Thoracic aorta (tissue), 2 donors: ENCODE results near the gene PCDHGA5. TPM values are rescaled to one million over a fixed set of nuclear protein-coding genes. Genes with fewer than 3 reads are reported as not detected.
"Not testable (repeated sequence)": the region's sequence is repeated elsewhere in the genome, so short reads cannot be mapped to it uniquely, and the experiment has no call there.

ENCODE experiments used
- ATAC-seq: fragments of 150-250 bp; one replicate; pipeline ENCODE4 v1.8.0; 2017; ENCODE audit warnings: low read depth; ENCODE audit not compliant: insufficient number of reproducible peaks, low FRiP score
- DNase-seq: peaks from one replicate; pipeline ENCODE4 v3.0.0-alpha.2; 2020; ENCODE audit warnings: low spot score
- H3K27ac ChIP-seq, 2 donors: fragments of 200-600 bp; sonication (generic); 1 replicate in 1 of 2; 2 replicates in 1 of 2; pipeline ENCODE4 v1.5.1; 2016; ENCODE audit warnings: mild to moderate bottlenecking in 2 of 2, moderate library complexity in 2 of 2
- H3K27me3 ChIP-seq: fragments of 200-600 bp; sonication (generic); replicated peaks from 2 replicates; pipeline ENCODE4 v1.6.0; 2016; ENCODE audit warnings: mild to moderate bottlenecking; ENCODE audit not compliant: insufficient read depth
- H3K36me3 ChIP-seq: fragments of 200-600 bp; sonication (generic); one replicate; pipeline ENCODE4 v1.5.1; 2016
- H3K4me1 ChIP-seq, 2 donors: fragments of 200-600 bp; sonication (generic); 1 replicate in 1 of 2; 2 replicates in 1 of 2; pipeline versions ENCODE4 v1.5.1 to v1.6.0; 2016; ENCODE audit warnings: low read depth in 2 of 2, mild to moderate bottlenecking in 1 of 2; ENCODE audit not compliant: control insufficient read depth in 1 of 2
- H3K4me3 ChIP-seq: fragments of 200-600 bp; sonication (generic); 2 replicates; pipeline ENCODE4 v1.5.1; 2016; ENCODE audit warnings: mild to moderate bottlenecking
- H3K9me3 ChIP-seq: fragments of 200-600 bp; sonication (generic); 2 replicates; pipeline ENCODE4 v1.5.1; 2016
- CTCF ChIP-seq: fragments of 200-600 bp; sonication (generic); IDR thresholded peaks from one replicate; pipeline ENCODE4 v1.5.1; 2019; ENCODE audit warnings: antibody characterized with exemption
- total RNA-seq, 2 donors: library from RNA; depleted of rRNA; stranded (reverse); fragments of >200 nt; gene quantifications; one replicate each; pipeline versions ENCODE4 v1.1.0 to v1.2.3, GENCODE V29; 2016

Gene PCDHGA5
- 10 to 100 TPM in 1 of 2 donors, 1 to 10 TPM in 1; 9.5 to 12.5 TPM for total RNA-seq

GRCh38 chr5:141363952-141364660 is at the start of gene PCDHGA5:
Gene PCDHGA5 (plus strand): TSS chr5:141364162. CDS start chr5:141364331, 169 bp downstream.
- Histone ChIP-seq H3K9me3 (peaks cover 84% of the 10 kb centered on the region), H3K27ac (no peak within 1 kb of the TSS), H3K4me3 (peak within 1 kb of the TSS; percentile 3), H3K36me3 (no peaks in the 10 kb centered on the region), H3K4me1 (no peaks in the 10 kb centered on the region), H3K27me3 (no peaks in the 10 kb centered on the region)
- TF ChIP-seq CTCF = no peak
- no peak for ATAC-seq
- no peak for DNase-seq

GRCh38 chr5:141316963-141317362 is 47.0 kb upstream of the PCDHGA5 start:
- H3K4me3 ChIP-seq, ATAC-seq, H3K27me3 ChIP-seq, DNase-seq, H3K27ac ChIP-seq: not testable (repeated sequence)
- peaks cover 36% of the 10 kb centered on the region for H3K36me3 ChIP-seq
- peaks cover 0 to 12% of the 10 kb centered on the region in 2 donors for H3K4me1 ChIP-seq
- peaks cover 82% of the 10 kb centered on the region for H3K9me3 ChIP-seq

DNA sequence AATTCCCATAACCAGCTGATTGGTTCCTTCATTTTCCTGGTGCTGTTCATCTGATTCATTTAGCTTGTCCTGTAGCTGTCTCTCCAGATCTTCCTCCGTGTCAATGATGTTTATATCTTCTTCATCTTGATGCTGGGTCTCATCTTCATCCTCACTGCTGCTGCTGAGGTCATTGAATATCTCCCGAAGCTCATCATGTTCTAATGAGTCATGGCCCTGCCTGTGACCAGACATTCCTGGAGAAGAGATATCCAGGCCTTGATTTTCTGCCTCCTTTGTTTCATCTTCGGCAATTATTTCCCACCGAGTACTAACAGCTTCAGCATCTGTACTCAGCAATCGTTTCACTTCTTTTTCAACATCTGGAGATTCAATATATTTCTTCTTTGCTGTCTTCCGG is 44.8 kb upstream of the PCDHGA5 start:
- DNase-seq = no peak
- no peak for ATAC-seq
- Histone ChIP-seq H3K27ac (no peak overlapping the region), H3K27me3 (no peaks in the 10 kb centered on the region), H3K36me3 (peaks cover 31% of the 10 kb centered on the region), H3K4me1 (peaks cover 0 to 12% of the 10 kb centered on the region in 2 donors), H3K4me3 (peak overlapping the region; percentile 76), H3K9me3 (peaks cover 60% of the 10 kb centered on the region)
- TF ChIP-seq CTCF = no peak

GRCh38 chr5:141319699-141320098 is 44.3 kb upstream of the PCDHGA5 start:
- Histone ChIP-seq H3K27me3 (no peaks in the 10 kb centered on the region), H3K27ac (peak overlapping the region in 1 of 2 donors; percentile 84)
- no peak for ATAC-seq

GRCh38 chr5:141320225-141321169 is 43.5 kb upstream of the PCDHGA5 start, which contains the start of gene TAF7:
Gene TAF7 (minus strand): TSS chr5:141320784. CDS start chr5:141320044, 740 bp downstream.
- Histone ChIP-seq H3K9me3 (peaks cover 50% of the 10 kb centered on the region), H3K27ac (peak within 1 kb of the TSS; percentile 84 to 95), H3K27me3 (no peaks in the 10 kb centered on the region), H3K4me1 (peaks cover 0 to 12% of the 10 kb centered on the region in 2 donors), H3K4me3 (peak within 1 kb of the TSS; percentile 76), H3K36me3 (peaks cover 31% of the 10 kb centered on the region)
- TF ChIP-seq CTCF = peak; percentile 74
- peak; percentile 38 for DNase-seq
- peak; percentile 94 for ATAC-seq

More at GRCh38 chr5:141319699-141320098, 44.3 kb upstream of the PCDHGA5 start:
- H3K4me3 ChIP-seq = peak overlapping the region; percentile 76
- no peak for TF ChIP-seq CTCF
- DNase-seq = no peak
- peaks cover 58% of the 10 kb centered on the region for H3K9me3 ChIP-seq
- peaks cover 31% of the 10 kb centered on the region for H3K36me3 ChIP-seq
- peaks cover 0 to 12% of the 10 kb centered on the region in 2 donors for H3K4me1 ChIP-seq
